SHP77 treated with DMSO at 0.1 percent for 48 hours (cell line): ENCODE data around the gene TIMM10.

Source experiments
- DNase-seq: peaks from one replicate; lab custom pipeline; 2025; lab: John Stamatoyannopoulos, UW

Gene TIMM10

GRCh38 chr11:57482782-57483561, 47.6 kb downstream of the TIMM10 start:
- no peak for DNase-seq

- no peak for DNase-seq
Measured at GRCh38 chr11:57481915-57482781, 48.4 kb downstream of the TIMM10 start.

GRCh38 chr11:57481315-57481714, 49.2 kb downstream of the TIMM10 start:
- DNase-seq = no peak

DNA sequence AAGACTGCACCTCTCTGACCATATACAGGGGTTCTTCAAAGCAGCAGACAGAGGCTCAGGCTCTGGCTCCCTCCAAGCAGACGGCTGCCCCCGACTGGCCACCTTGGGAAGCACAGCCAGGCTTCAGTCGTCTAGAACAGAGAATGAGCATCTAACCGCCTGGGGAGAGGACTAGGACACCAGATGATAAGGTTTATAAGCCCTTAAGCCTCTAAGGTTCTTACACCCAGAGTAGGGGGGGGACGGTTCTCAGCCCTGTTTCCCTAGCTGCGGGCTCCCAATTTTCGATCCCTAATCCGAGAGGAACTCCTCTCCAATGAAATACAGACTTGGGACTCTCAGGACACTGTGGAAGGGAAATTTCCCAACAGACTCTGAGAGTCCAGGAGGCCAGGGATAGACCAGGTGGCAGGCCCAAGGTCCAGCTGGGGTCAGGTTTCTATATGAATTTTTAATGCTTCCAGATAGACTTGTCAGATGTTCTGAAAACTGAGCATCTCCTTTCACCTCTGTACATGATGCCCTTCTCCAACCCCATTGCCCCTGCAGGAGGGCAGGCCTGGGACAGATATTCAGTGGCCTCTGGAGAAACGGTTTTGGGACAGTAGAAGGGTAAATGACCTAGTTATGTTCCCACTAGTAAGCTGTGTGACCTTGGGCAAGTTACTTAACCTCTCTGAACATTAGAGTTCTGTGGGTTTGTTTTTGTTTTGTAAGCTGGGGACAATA, 50.0 kb downstream of the TIMM10 start:
- no peak for DNase-seq

DNA sequence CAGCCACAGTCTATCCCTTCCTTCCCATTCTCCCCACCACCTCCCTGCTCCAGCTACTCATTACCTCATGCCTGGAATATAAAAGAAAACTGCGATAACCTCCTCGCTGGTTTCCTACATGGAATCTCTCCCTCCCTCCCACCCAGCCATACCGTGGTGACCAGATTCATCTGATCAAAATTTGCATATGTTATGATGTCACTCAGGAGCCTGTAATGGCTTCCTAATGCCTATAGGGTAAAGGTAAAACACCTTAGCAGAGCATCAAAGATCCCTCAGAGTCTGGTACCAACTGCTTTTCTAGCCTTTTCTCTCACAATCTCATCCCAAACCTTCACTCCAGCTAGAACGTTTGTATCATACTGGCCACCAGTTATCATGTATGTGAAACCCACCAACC, 50.6 kb downstream of the TIMM10 start:
- DNase-seq = no peak

GRCh38 chr11:57479021-57479663, 51.4 kb downstream of the TIMM10 start:
- no peak for DNase-seq
